HG03108 (cell line): ENCODE results near the gene SLIT3.

Experiments
- ATAC-seq: cut with Tn5 transposase; IDR thresholded peaks from one replicate; pipeline ENCODE4 v1.9.1; 2021; ENCODE audit warnings: moderate library complexity; ENCODE audit not compliant: unreplicated experiment

The SLIT3 gene

GRCh38 chr5:168818558-168818957 lies 482.4 kb downstream of the SLIT3 start:
- no peak for ATAC-seq

GRCh38 chr5:168817591-168817990 lies 483.3 kb downstream of the SLIT3 start:
- ATAC-seq, result no peak

- ATAC-seq, result no peak
Measured at GRCh38 chr5:168816661-168817060, 484.3 kb downstream of the SLIT3 start.

- ATAC-seq, result no peak
Measured at GRCh38 chr5:168813184-168813968, 487.6 kb downstream of the SLIT3 start.

GRCh38 chr5:168810641-168811040 lies 490.3 kb downstream of the SLIT3 start:
- no peak for ATAC-seq

GRCh38 chr5:168809218-168809617 lies 491.7 kb downstream of the SLIT3 start:
- no peak for ATAC-seq

GRCh38 chr5:168808051-168808616 lies 492.8 kb downstream of the SLIT3 start:
- ATAC-seq, result no peak

GRCh38 chr5:168807287-168807686 lies 493.7 kb downstream of the SLIT3 start:
- no peak for ATAC-seq

- no peak for ATAC-seq
Measured at GRCh38 chr5:168803541-168803940, 497.4 kb downstream of the SLIT3 start.

- ATAC-seq, result no peak
Measured at GRCh38 chr5:168802337-168802736, 498.6 kb downstream of the SLIT3 start.

- ATAC-seq, result no peak
Measured at GRCh38 chr5:168801567-168801966, 499.4 kb downstream of the SLIT3 start.

- ATAC-seq, result no peak
Measured at GRCh38 chr5:168800701-168801100, 500.2 kb downstream of the SLIT3 start.

- ATAC-seq, result no peak
Measured at GRCh38 chr5:168798065-168799023, 502.6 kb downstream of the SLIT3 start.

- ATAC-seq, result no peak
Measured at GRCh38 chr5:168796593-168797580, 504.1 kb downstream of the SLIT3 start.

GRCh38 chr5:168796000-168796399 lies 504.9 kb downstream of the SLIT3 start:
- ATAC-seq, result no peak

- ATAC-seq, result no peak
Measured at GRCh38 chr5:168793841-168794837, 506.8 kb downstream of the SLIT3 start.

GRCh38 chr5:168792678-168793077 lies 508.3 kb downstream of the SLIT3 start:
- no peak for ATAC-seq

GRCh38 chr5:168790671-168791250 lies 510.2 kb downstream of the SLIT3 start:
- no peak for ATAC-seq
